ENCODE measurements around the gene DPP3.

Gene DPP3

DNA sequence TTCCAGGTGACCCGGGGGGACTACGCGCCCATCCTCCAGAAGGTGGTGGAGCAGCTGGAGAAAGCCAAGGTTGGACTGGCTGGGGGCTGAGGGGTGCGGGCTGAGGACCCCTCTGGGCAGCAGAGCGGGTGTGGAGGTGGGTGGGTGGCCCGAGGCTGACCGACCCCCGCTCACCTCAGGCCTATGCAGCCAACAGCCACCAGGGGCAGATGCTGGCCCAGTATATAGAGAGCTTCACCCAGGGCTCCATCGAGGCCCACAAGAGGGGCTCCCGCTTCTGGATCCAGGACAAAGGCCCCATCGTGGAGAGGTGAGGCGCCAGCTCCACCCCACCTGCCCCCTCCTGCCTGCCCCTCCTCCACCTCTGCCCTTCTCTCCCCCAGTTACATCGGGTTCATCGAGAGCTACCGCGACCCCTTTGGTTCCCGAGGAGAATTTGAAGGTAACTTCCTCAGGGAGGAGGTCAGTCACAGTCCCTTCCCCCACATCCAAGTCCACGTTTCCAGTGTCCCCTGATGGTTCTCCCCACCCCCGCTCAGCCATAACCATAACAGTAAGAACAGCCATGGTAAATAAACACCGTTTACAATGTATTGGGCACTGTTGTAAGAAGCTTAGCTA, 11.2 kb downstream of the DPP3 start:
- no peak for DNase-seq (ENCODE audit: extremely low read depth, low read depth)
- TF ChIP-seq, protein P1, sequence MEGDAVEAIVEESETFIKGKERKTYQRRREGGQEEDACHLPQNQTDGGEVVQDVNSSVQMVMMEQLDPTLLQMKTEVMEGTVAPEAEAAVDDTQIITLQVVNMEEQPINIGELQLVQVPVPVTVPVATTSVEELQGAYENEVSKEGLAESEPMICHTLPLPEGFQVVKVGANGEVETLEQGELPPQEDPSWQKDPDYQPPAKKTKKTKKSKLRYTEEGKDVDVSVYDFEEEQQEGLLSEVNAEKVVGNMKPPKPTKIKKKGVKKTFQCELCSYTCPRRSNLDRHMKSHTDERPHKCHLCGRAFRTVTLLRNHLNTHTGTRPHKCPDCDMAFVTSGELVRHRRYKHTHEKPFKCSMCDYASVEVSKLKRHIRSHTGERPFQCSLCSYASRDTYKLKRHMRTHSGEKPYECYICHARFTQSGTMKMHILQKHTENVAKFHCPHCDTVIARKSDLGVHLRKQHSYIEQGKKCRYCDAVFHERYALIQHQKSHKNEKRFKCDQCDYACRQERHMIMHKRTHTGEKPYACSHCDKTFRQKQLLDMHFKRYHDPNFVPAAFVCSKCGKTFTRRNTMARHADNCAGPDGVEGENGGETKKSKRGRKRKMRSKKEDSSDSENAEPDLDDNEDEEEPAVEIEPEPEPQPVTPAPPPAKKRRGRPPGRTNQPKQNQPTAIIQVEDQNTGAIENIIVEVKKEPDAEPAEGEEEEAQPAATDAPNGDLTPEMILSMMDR (IDR thresholded peaks at IDR 0.05; ENCODE audit: low read depth, low read length): peak; percentile 27

DNA sequence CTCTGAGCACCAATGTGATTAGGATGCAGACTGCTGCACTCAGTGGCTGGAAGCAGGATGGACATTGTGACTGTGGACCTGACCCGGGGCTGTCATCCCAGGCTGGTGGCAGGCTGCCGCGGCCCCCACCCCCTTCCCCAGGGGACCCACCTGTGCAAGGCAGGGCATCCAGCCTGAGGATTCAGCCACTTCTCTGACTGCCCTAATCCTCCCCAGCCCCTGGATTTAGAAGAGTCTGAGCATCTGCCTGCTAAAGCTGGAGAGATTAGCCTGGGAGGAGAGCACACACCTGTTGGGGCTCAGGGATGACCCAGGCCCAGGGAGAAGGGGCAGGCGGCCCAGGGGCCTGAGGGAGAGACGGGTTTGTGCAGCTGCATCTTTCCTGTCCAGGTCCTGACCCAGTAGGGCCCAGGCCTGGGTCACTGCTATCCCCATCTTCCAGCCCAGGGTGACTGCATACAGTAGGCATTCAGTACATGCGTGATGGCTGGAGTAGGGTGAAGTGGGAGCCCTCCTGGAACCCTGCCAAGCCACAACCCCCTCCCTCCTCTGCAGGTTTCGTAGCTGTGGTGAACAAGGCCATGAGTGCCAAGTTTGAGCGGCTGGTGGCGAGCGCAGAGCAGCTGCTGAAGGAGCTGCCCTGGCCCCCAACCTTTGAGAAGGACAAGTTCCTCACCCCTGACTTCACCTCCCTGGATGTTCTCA, 12.1 kb downstream of the DPP3 start:
- TF ChIP-seq, protein P1 (IDR thresholded peaks at IDR 0.05; ENCODE audit: low read depth, low read length): no peak
- DNase-seq (ENCODE audit: extremely low read depth, low read depth): no peak

DNA sequence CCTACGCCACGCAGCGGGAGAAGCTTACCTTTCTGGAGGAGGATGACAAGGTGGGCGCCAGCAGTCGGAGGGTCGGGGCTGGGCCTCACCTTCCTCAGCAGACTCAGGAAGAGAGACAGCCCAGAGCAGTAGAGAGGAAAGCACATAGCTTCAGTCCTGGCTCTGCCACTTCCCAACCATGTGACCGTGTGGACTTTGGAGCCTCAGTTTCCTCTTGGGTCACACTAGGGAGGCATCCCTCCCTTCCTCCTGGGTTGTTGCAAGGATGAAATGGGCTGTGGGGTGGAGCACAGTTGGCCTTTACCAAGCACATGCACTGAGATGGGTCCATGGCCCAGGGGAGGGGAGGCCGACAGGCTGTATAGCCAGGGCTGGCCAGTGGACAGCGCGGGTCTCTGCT, 12.9 kb downstream of the DPP3 start:
- no peak for DNase-seq (ENCODE audit: extremely low read depth, low read depth)
- TF ChIP-seq, protein P1 (IDR thresholded peaks at IDR 0.05; ENCODE audit: low read depth, low read length): no peak

DNA sequence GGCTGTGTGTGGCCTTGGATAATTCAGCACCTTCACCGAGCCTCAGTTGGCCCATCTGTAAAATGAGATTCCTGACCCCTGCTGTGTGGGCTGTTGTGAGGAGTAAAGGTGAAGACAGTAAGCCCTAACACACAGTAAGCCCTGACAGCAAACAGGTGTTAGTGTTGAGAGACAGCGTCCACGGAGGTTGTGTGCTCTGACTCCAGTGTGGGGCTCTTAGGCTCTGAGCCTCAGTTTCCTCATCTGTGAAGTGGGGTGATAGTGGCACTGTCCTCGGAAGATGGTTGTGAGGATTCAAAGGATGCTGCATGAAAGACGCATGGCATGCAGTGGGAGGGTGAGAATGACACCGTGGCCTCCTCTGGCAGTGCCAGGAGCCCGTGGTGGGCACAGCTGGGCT, 14.2 kb downstream of the DPP3 start:
- TF ChIP-seq, protein P1 (IDR thresholded peaks at IDR 0.05; ENCODE audit: low read depth, low read length): no peak
- no peak for DNase-seq (ENCODE audit: extremely low read depth, low read depth)

DNA sequence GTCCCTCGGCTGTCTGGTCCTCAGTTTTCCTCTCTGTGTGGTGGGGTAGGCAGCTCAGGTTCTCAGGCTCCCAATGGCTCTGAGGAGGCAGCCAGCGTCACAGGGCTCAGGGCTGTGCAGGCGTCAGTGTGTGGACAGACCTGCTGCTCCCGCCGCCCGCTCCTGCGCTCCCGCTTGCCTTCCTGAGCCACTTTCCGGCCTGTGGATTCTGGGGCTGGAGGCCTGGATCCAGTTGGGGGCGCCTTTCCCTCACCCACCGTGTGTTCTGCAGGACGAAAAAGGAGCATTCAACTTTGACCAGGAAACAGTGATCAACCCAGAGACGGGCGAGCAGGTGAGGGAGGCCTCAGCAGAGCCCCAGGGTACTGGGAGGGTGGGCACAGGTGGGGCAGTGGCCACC, 14.7 kb downstream of the DPP3 start:
- TF ChIP-seq, protein P1 (IDR thresholded peaks at IDR 0.05; ENCODE audit: low read depth, low read length): no peak
- DNase-seq (ENCODE audit: extremely low read depth, low read depth): no peak

DNA sequence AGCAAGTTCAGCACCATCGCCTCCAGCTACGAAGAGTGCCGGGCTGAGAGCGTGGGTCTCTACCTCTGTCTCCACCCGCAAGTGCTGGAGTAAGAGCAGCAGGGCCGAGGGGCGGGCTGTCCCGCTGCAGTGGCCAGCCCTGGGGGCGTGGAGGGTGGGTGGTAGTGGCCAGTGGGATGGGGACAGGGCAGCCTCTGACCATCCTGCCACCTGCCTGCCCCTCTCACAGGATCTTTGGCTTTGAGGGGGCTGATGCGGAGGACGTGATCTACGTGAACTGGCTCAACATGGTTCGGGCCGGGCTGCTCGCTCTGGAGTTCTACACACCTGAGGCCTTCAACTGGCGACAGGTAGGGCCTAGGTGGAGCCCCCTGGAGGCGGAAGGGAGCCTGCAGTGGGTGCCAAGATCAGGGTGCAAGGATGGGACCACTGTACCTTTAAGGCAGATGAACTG, 15.2 kb downstream of the DPP3 start:
- TF ChIP-seq, protein P1 (IDR thresholded peaks at IDR 0.05; ENCODE audit: low read depth, low read length): peak; percentile 9
- no peak for DNase-seq (ENCODE audit: extremely low read depth, low read depth)

DNA sequence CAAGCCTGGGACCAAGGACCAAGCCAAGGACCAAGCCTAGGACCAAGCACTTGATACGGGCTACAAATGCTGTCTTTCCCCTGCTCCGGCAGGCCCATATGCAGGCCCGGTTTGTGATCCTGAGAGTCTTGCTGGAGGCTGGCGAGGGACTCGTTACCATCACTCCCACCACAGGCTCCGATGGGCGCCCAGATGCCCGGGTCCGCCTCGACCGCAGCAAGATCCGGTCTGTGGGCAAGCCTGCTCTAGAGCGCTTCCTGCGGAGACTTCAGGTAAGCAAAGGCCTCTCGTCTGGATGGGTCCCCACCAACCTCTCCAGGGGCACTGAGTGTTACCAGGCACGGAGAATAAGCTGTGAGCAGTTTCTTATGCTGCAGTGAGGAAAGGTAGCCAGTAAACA, 17.0 kb downstream of the DPP3 start:
- TF ChIP-seq, protein P1 (IDR thresholded peaks at IDR 0.05; ENCODE audit: low read depth, low read length): no peak
- no peak for DNase-seq (ENCODE audit: extremely low read depth, low read depth)

All from AG09319 (cell line).